Activated CD8-positive, alpha-beta memory T cell treated with anti-CD3 and anti-CD28 coated beads for 36 hours (primary cell): ENCODE measurements around the gene AUTS2. TPM values are rescaled to one million over a fixed set of nuclear protein-coding genes. Genes with fewer than 3 reads are reported as not detected.

ENCODE experiments used
- CTCF ChIA-PET: fragments of 350-600 bp; sonication (Branson Sonifier 250); formaldehyde crosslinking; loops from one replicate; lab custom pipeline; 2021; ENCODE audit warnings: antibody characterized with exemption; lab: Charles Lee
- POLR2A ChIA-PET: fragments of 350-600 bp; sonication (Branson Sonifier 250); formaldehyde crosslinking; loops from one replicate; lab custom pipeline; 2021; ENCODE audit warnings: antibody characterized with exemption; lab: Charles Lee
- total RNA-seq, 2 experiments: library from RNA; stranded (reverse); gene quantifications; one replicate each; pipeline ENCODE4 v1.2.3, GENCODE V29; 2021

The AUTS2 gene
- total RNA-seq, 2 experiments from 2014 or later, result 3.4 to 3.5 TPM

DNA sequence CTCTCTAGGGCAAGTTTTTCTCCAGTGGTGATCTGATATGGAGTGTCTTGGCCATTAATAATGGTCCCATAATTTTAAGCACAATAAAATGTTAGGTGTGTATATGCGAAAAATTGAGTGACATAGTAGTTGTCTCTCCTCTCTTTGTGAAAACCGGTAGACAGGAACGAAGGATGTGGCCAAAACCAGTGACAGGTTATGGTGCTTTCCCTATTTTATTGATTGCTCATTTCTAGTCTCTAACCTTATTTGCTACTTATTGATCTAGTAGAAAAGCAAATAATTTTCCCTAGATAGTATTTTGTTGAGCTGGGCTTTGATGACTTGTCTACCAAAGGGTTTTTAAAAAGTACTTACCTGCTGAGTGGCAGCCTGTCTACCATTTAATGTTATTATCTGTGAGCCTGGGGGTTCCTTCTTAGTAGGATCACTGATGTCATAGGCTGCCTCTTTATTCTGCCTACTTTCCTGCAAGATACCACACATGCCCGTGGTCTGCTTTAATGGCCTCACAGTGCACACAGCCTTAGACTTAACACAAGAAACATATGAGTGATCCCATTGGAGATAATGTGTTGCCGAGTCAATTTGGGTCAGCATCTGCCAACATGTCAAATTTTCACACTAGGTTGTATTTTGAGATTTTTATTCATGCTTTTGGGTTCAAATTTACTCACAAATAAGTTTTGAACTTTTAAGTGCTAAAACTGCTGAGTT lies 100.0 kb downstream of the AUTS2 start:
- POLR2A ChIA-PET, result no interaction called here
- CTCF ChIA-PET, result no interaction called here

DNA sequence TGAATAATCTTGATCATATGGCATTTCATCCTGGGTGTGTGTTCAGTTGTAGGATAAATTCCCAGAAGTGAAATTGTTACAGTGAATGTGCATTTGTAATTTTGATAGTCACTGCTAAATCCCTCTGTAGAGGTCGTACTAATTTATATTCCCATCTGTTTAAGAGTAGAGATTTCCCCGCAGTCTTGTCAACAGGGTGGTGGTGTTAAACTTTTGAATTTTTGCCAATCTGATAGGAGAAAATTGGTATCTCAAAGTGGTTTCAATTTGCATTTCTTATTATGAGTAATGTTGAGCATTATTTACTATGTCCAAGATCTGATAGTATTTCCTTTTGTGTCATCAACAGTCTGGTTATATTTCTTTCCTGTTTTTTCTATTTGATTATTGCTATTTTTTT lies 101.7 kb downstream of the AUTS2 start:
- ChIA-PET CTCF (no interaction called here), POLR2A (no interaction called here)

DNA sequence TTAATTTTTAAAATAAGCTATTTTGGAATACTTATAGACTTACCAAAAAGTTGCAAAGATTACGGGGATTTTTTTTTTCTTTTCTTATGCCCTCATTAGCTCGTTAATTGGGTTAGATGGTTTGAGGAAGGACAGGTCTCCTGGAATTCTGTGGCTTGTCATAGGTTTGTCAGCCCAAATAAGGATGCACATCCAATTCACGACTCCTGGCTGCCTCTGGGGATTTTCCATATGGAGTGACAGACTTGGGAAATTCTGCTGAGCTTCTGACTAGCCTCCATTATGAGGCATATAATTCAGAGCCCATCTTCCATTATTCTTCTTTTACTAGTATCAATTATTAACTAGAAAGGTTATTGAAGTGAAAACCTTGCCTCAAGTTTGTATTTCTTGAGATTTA lies 102.1 kb downstream of the AUTS2 start:
- CTCF ChIA-PET, result no interaction called here

DNA sequence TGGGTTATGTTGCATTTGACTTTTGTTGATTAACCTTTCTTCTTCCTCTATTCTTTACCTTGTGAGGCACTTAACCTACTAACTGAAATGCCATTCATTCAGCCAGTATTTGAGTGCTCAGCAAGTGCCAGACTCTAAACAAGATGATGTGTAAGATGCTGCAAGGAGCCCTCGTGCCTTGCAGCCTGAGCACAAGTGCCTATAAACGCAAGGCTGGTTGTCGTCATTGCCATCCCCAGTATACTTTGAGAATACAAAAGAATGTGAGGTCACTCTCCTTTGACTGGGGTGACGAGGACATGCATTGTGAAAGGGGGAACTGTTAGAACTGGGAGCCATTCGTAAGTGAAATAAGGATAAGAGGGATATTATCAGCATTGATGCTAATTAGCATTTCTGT lies 103.0 kb downstream of the AUTS2 start:
- ChIA-PET POLR2A (no interaction called here), CTCF (no interaction called here)

More for the DNA sequence above, 102.1 kb downstream of the AUTS2 start:
- POLR2A ChIA-PET, result no interaction called here

DNA sequence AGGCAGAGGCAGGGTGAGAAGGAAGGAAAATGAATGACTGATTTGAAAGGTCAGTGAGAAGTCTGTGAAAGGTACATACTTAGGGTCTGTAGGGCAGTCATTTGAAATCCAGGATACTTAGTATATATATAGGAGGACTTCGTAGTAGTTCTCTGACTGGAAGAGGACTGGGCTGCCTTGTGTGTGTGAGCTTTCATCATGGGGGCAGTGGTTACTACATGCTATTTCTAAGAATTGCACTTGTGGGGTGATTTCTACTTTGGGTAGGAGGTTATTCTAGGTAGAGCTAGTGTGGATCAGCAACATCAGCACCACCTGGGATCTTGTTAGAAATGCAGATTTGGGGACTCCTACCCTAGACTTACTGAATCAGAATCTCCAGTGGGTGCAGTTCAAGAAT lies 104.1 kb downstream of the AUTS2 start:
- CTCF ChIA-PET, result no interaction called here
- POLR2A ChIA-PET, result no interaction called here

DNA sequence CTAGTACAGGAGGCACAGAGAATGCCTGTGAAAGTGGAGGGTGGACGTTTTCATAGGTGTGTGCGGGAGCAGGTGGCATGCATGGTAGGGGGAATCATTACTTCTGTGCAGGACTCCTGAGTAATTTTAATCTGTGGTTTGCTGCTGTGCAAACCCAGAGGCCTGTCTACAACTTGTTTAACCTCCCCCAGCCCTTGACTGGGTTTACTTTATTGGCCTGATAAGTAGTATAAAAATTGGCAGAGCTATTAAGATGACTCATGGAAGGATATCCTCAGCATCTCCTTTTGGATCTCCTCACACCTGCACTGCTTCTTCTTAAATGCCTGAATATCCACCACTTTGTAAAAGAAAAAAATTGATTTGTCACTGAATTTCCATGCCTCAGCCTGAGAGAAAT lies 104.8 kb downstream of the AUTS2 start:
- CTCF ChIA-PET, result no interaction called here
- POLR2A ChIA-PET, result no interaction called here

DNA sequence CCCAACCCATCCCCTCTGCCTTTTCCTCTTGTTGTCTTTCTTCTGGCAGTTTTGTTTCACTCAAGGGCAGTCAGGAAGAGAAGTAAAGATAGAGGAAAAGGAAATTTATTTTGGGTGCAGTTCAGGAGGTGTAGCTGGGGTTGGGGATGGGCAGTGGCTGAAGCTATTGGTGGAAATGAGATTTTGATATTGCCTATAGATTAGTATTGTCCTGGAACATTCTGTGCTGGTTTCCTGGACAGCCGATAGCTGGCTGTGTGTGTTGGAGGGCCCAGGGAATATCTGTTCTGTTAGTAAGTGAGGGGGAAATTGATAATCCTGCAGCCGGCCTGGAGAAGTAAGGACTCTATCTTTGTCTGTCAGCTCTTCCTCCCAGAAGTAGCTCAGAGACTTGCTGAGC lies 107.8 kb downstream of the AUTS2 start:
- CTCF ChIA-PET, result no interaction called here
- POLR2A ChIA-PET, result no interaction called here

DNA sequence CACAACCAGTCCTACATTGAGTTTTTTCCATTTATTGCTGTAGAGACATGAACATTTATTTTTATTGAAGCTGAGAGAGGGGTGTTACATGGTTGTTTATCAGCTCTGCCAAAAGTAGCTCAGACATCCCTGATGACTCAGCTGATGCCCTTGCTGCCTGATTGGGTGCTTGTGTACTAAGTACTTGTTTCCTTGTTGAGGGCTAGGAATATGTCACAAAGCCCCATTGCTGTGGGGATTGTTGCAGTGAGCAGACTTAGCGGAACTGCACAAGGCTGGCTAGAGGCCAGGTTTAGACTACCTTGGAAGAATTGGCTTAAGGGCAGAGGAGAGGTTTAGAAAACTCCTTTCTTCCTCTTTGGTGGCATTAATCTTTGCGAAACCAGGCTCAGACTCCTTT lies 110.6 kb downstream of the AUTS2 start:
- POLR2A ChIA-PET, result no interaction called here
- CTCF ChIA-PET, result no interaction called here

DNA sequence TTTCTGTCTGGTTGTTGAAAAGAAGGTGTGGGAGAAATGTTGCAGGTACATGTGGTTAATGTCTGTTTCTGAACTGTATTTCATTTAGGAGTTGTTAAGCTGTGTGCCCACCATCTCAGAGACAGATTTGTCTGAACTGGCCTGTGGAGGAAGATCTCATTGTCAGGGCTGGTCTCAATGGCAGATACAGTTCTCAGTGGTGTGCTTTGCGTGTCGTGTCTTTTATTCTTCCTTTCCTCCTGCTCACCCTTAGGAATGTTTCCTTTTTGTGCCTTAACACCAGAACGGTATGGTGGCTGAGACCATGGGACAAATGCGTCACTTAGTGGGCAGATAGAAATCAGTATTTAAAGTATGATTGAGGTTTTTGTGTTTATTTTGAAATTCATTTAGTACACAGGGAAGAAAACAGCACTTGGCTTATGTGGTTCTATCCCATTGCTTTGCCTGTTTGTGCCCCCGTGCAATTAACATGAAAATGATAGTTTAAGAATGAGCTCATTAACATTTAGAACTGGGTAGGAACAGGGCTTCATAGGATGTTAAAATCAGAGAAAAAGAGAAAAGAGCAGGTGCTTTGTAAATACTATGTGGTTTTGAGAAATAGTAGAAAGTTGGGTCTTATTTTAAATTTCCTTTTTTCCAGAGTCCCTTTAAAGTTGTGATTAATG lies 112.6 kb downstream of the AUTS2 start:
- ChIA-PET POLR2A (no interaction called here), CTCF (no interaction called here)

DNA sequence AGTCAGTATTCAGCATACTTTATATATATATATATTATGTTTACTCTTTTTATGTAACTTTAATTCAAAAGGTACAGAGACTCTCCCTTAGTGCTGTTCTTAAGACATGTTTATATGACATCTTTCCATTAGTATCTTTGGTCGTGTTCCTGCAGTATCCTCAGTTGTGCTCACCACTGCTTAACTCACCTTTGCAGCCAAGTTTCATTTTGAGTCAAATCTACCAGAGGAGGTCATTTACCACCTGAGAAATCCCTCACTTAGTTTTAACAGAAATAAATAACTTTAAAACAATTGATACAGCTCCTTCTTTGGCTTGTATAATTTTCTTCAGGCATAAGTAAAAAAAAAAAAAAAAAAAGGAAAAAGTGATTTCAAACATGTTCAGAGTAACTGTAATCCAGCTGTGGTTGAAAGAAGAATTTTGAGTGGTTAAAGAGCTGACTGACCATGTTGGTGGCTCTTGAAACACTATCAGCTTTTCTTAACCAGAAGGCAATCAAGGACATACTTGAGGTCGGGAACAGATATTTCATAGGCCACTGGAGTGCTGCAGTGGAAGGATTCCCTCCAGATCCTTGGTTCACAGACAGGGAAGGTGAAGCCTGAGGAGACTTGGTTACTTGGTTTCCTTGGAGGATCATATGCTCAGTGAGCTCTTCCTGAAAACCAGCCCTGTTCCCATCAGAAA lies 116.8 kb downstream of the AUTS2 start:
- POLR2A ChIA-PET, result no interaction called here

DNA sequence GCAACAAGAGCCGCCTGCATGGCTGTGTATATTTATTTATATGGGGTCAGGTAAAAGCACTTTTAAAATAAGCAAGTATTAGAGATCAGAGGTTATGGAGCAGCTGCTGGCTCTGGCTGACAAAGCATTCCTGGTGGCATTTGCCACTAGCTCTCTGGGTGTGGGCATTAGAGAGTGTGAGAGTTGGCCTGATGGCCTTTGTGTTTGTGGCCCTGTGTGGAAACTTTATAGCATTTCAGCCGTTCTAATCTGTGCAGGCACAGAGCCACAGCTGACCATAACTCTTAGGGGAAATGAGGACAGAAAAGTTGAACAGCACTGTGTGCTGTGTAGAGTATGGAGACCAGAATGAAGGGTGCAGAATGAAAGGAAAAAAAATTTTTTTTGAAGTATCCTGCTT lies 118.9 kb downstream of the AUTS2 start:
- ChIA-PET CTCF (no interaction called here), POLR2A (no interaction called here)

More for the DNA sequence above, 116.8 kb downstream of the AUTS2 start:
- CTCF ChIA-PET, result no interaction called here

DNA sequence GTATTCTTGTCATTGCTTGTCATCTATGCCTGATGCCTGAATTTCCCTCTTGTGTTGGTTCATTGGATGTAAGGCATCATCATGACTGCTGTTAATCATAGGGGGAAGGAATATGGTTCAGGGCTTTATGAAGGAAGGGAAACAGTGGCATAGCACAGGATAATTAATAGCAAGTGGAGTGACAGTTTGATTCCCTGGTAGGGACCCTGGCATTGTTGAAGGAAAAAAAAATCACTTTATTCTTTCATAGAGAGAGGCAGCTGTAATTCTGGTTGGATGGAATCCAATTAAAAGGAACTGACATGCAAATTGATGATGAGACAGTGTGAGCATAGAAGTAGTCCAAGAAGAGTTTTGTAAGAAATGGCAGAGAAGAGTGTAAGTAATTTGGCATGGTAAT lies 121.4 kb downstream of the AUTS2 start:
- ChIA-PET POLR2A (no interaction called here), CTCF (no interaction called here)

DNA sequence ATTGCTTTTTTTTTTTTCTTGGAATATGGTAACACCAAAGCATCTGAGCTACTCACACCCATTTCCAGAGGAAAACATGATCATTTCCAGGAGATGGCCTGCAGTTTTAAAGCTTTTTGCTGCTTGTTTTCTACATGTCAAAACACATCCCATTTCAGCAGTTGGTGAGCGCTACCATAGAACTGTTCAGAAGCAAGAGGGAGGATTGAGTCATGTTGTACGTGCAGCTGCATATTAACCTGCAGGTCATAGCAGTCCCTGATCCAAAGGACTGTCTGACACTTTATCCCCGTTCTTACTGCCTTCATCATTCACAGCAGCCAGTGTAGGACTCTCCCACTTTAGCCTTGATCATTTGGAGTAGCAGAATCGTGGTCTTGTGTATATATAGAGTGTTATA lies 124.6 kb downstream of the AUTS2 start:
- CTCF ChIA-PET, result interaction anchor here (1.0 kb wide), 1 partner anchor 173 kb away, joined by 3 read pairs; no protein-coding TSS in a partner anchor

DNA sequence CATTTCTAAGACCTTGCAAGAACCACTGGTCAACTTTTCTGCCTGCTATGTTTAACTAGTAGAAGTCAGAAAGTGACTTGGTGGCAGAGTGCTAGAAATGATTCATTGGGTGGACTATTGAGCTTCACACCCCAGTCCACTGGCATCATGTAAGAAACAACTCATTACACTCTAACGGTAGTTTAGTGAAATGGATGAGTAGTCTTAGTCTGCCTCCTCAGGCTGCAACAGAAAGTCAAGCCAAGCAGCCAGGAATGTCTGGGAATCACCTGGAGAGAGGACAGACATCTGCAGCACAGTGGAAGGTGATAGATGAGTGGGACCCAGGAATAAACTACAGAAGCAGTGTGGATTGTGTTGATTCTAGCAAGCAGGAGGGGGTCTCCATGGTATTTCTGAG lies 125.4 kb downstream of the AUTS2 start:
- POLR2A ChIA-PET, result no interaction called here
- CTCF ChIA-PET, result no interaction called here

More for the DNA sequence above, 124.6 kb downstream of the AUTS2 start:
- POLR2A ChIA-PET, result no interaction called here

DNA sequence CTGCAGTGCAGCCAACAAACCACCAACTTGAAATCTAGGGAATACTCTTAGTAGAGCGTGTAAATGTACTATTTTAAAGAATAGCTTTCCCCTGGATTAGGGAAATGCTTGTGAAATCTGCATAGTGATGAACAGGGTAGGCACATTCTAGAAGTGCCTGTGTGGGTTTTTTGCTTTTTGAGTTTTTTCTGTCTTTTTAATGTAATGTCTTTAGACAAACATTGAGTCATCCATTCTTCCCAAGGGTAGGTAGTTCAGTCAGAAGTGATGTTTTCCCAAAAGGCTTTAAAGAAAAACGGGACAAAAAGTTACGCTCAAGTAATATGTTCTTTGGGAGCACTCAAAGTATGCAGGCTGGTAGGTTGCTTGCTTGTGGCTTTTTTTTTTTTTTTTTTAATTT lies 130.0 kb downstream of the AUTS2 start:
- ChIA-PET POLR2A (no interaction called here), CTCF (no interaction called here)

DNA sequence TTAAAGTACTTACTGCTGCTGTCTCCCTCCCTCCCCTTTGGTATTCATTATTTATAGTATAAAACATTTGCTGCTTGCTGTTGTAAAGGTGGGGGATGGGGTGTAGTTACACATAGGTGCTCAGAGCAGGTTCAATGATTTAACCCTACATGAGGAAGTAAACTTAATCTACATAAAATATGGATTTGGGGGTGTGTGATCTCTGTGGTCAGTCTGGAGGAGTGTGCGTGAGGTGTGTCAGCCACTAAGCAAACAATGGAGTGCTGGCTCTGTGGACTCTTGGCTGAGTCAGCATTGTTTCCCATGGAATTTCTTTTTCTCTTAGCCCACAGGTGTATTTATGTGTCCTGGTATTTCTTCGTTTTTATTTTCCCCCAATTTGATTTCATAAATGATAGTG lies 133.9 kb downstream of the AUTS2 start:
- CTCF ChIA-PET, result no interaction called here
- POLR2A ChIA-PET, result no interaction called here

DNA sequence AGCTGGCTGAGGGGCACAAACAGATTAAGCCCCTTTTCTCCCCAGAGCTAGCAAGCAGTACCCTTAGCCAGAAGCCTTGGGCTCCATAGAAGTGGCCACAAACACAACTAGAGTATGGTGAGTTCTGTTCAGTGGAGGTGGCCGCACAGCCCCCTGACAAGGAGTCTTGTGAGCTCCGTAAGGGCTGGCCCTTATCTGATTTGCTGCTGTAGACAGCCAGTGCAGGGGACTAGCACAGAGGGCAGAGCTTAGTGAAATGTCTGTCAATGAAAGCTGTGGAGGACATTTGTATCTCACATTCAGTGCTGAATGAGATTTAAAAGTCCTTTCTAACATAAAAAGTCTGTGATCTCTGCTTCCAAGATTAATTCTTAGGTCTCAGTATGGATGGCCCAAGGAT lies 137.3 kb downstream of the AUTS2 start:
- ChIA-PET POLR2A (no interaction called here), CTCF (no interaction called here)

DNA sequence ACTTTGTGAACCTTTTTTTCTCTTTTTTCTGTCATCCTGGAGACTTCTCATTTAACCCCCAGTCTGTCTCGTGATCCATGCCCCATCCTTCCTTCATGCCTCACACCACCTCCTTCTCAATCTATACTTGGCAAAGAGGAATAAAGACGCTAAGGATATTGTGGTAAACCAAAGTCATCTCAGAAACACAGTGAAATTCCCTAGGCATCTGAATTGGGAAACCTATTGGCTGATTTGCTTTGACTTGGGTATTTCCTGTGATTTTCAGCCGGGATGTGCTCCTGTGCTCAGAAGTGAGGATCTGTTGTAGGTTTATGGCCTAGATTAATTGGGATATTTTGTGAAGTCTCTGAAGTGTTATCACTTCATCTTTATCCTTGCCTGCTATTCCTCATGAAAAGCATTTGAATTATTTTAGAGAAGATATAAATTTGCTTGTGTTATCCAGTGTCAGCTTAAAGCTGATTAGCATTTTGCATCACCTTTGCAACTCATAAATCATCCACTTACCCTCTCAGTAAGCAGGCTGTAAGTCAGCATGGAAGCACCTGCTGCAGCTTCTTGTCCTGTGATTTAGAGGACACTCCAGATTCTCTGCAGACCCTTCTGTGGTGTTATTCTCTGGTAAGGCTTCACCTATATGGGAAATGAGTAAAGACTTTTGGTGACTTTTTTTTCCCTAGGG lies 138.0 kb downstream of the AUTS2 start:
- CTCF ChIA-PET, result no interaction called here
- POLR2A ChIA-PET, result no interaction called here

DNA sequence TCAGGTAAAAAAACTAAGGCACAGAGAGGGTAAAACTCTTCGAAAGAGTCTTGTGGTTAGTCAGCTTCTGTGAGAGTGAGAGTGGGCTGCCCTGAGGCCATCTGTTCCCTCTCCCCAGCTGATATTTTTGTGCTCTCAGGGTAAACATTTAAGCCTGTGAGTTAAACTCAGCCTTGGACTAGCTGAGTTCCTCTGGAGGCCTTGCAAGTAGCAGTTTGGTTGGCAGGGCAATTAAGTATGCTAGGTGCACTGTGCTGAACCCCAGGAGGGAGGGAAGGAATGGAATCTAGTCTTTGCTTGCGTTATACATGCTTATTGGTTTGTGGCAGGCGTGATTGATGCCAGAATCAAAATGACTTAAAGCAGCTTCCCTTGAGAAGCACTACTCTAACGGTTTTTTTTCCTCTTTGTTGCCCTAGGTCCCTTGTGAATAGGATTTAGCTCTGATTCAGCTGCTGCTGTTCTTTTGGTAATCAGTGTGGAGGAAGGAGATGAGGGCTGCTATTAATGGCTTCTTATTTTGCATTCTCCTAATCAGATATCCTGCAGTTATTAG lies 140.2 kb downstream of the AUTS2 start:
- ChIA-PET POLR2A (interaction anchor here (0.6 to 1.3 kb wide), 2 partner anchors 66 to 106 kb away, joined by 3 read pairs; no protein-coding TSS in a partner anchor), CTCF (no interaction called here)

DNA sequence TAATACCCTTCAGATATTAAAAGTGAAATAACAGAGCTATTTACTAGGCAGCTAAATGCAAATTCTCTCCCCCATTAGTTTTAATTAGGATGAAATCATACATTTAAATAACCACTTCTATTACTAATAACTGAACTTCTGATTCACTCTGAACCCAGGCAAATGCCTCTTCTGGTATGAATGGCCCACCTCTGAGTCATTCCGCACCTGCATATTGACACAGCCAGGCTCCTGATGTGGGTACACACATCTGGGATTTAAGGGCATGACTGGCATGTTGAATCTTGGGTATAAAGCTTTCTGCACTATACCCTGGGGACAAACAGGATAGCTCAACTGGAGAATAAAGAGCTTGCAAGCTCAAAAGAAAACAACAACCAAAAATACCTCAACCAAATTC lies 140.9 kb downstream of the AUTS2 start:
- CTCF ChIA-PET, result interaction anchor here (1.4 kb wide), 1 partner anchor 9 kb away, joined by 3 read pairs; no protein-coding TSS in a partner anchor
- POLR2A ChIA-PET, result interaction anchor here (0.6 to 1.3 kb wide), 2 partner anchors 65 to 105 kb away, joined by 3 read pairs; no protein-coding TSS in a partner anchor
